Measurements from ENCODE around the gene SPDYC. TPM values are rescaled to one million over a fixed set of nuclear protein-coding genes. Genes with fewer than 3 reads are reported as not detected.

Gene SPDYC
- total and polyA plus RNA-seq, 3 donors from 2014 or later: 0.80 to 1.2 (median 1.2) TPM

- 54 to 65% methylated on average over 4 of the region's 4 CpGs for WGBS, 2 donors
- Histone ChIP-seq H3K4me1 (no peaks in the 10 kb centered on the region), H3K4me3 (no peak overlapping the region), H3K27me3 (no peaks in the 10 kb centered on the region), H3K27ac (no peak overlapping the region), H3K36me3 (ENCODE audit: low read depth, missing control alignments) (no peaks in the 10 kb centered on the region), H3K9me3 (no peaks in the 10 kb centered on the region)
- TF ChIP-seq POLR2A (IDR thresholded peaks at IDR 0.05) (no peak), CTCF (IDR thresholded peaks at IDR 0.05) (no peak)
- no peak for DNase-seq
- intact Hi-C loops (cut with DNase I; ENCODE audit: low total_unique reads): no loop called here
Observed at GRCh38 chr11:65210748-65211147, 40.7 kb downstream of the SPDYC start.

GRCh38 chr11:65211293-65212105 is 41.5 kb downstream of the SPDYC start:
- H3K27me3 ChIP-seq: no peaks in the 10 kb centered on the region
- H3K9me3 ChIP-seq: no peaks in the 10 kb centered on the region
- H3K4me1 ChIP-seq: no peaks in the 10 kb centered on the region
- no peak overlapping the region for H3K4me3 ChIP-seq
- TF ChIP-seq POLR2A (IDR thresholded peaks at IDR 0.05) (no peak), CTCF (IDR thresholded peaks at IDR 0.05) (no peak)
- 71 to 74% methylated on average over 28 to 29 of the region's 29 CpGs for WGBS, 2 donors
- no peak for DNase-seq
- intact Hi-C loops (cut with DNase I; ENCODE audit: low total_unique reads): no loop called here
- H3K36me3 ChIP-seq (ENCODE audit: low read depth, missing control alignments): no peaks in the 10 kb centered on the region
- H3K27ac ChIP-seq: no peak overlapping the region

GRCh38 chr11:65212226-65212801 is 42.3 kb downstream of the SPDYC start:
- WGBS, 2 donors: 73 to 91% methylated on average over 10 to 13 of the region's 13 CpGs

DNA sequence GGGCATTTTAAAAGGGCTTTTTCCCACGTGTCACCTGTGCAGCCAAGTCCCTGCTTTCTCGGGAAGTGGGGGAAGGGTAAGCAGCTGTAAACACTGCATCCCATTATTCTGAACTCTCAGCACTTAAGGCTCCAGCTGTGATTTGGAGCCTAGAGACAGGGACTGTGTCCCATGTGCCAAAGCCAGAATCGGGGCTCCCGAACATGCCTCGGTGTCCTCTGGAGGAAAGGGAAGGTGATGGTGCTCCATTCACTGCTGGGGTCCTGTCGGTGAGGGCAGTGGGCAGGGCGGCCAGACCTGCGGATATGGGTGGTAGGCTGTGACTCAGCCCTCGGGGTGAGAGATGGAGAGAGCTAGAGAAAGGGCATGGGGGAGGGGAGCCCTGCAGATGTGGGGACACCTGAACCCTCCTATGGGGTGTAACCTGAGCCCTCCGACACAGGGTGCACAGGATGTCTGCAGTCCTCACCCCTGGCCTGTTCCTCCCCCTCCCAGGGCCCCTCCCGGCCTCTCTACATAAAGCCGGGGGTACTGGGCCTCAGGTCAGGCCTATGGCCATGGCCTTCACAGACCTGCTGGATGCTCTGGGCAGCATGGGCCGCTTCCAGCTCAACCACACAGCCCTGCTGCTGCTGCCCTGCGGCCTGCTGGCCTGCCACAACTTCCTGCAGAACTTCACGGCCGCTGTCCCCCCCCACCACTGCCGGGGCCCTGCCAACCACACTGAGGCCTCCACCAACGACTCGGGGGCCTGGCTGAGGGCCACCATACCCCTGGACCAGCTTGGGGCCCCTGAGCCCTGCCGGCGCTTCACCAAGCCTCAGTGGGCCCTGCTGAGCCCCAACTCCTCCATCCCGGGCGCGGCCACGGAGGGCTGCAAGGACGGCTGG is 43.5 kb downstream of the SPDYC start:
- Histone ChIP-seq H3K27ac (no peak overlapping the region), H3K9me3 (no peaks in the 10 kb centered on the region), H3K36me3 (ENCODE audit: low read depth, missing control alignments) (no peaks in the 10 kb centered on the region), H3K4me1 (no peaks in the 10 kb centered on the region), H3K27me3 (no peaks in the 10 kb centered on the region), H3K4me3 (no peak overlapping the region)
- intact Hi-C loops (cut with DNase I; ENCODE audit: low total_unique reads): no loop called here
- TF ChIP-seq CTCF (IDR thresholded peaks at IDR 0.05) (no peak), POLR2A (IDR thresholded peaks at IDR 0.05) (no peak)
- WGBS, 2 donors: 61 to 75% methylated on average over 9 to 26 of the region's 26 CpGs
- DNase-seq: no peak

More at GRCh38 chr11:65212226-65212801, 42.3 kb downstream of the SPDYC start:
- DNase-seq: no peak
- Histone ChIP-seq H3K36me3 (ENCODE audit: low read depth, missing control alignments) (no peaks in the 10 kb centered on the region), H3K4me3 (no peak overlapping the region), H3K27ac (no peak overlapping the region), H3K4me1 (no peaks in the 10 kb centered on the region), H3K9me3 (no peaks in the 10 kb centered on the region), H3K27me3 (no peaks in the 10 kb centered on the region)
- intact Hi-C loops (cut with DNase I; ENCODE audit: low total_unique reads): no loop called here
- TF ChIP-seq CTCF (IDR thresholded peaks at IDR 0.05) (no peak), POLR2A (IDR thresholded peaks at IDR 0.05) (no peak)

All from testis (tissue), 3 donors.